GM12892 (cell line): ENCODE measurements around the gene TMEM184B.

ENCODE experiments used
- POLR2A ChIP-seq: IDR thresholded peaks from 2 replicates; pipeline ENCODE4 v1.6.1; 2011; ENCODE audit warnings: low read depth, low read length, control low read depth
- POLR2AphosphoS5 ChIP-seq: IDR thresholded peaks from 2 replicates; pipeline ENCODE4 v1.6.1; 2011; ENCODE audit warnings: low read depth, low read length, control low read depth
- TAF1 ChIP-seq: IDR thresholded peaks from 2 replicates; pipeline ENCODE4 v1.6.1; 2011; ENCODE audit warnings: low read depth, mild to moderate bottlenecking, control low read depth, low read length, borderline replicate concordance

DNA sequence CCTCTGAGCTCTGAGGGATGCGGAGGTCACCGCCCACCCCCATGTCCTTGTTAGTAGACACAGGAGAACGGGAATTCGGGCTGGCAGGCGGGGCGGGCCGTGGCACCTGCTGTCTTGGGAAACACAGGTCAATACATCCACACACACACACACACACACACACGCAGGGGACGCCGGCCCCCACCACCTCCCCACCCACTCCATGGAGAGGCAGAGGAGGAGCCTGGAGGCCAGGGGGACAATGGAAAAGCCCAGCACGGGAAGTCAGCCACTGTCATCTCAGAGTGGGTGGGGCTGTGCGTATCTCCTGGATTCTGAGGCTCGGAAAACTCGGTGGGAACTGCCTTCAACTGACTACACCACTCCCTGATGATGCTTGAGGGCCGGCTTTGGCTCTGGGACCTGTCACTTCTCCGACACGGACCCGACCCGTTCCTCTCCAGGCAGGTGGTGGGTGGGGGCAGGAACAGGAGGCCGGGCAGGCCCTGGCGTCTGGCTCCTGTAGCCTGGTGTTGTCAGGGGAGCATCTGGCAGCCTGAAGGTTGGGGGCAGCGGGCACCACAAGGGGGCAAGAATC, 18.5 kb upstream of the TMEM184B start:
- 0 out of 2 replicates have a peak, but pooled peaks have one; percentile 30 for TF ChIP-seq POLR2A
- TF ChIP-seq TAF1, result no peak
- 0 out of 2 replicates have a peak, but pooled peaks have one; percentile 37 for TF ChIP-seq POLR2AphosphoS5
